ENCODE measurements around the gene SLC27A3.

The SLC27A3 gene

DNA sequence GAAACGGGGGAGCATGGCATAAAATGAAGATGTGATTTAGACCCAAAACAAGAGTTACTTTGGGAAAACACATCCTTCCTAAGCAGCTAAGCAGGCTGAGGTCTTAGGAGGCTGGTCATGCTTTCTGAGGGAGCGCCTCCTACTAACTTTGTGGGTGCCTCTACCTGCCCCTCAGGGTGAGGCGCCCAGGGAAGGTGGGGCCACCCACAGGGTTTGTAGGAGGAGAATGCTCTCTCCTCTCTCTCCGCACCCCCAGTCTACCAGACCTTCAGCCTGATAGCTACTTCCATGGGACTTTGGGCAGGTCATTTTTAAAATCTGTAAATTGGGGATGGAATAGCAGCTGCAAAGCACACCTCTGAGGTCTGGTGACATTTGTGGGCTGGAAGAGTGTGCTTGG lies 23.8 kb downstream of the SLC27A3 start:
- no peak for DNase-seq (ENCODE audit: low read depth in 2 of 2)

DNA sequence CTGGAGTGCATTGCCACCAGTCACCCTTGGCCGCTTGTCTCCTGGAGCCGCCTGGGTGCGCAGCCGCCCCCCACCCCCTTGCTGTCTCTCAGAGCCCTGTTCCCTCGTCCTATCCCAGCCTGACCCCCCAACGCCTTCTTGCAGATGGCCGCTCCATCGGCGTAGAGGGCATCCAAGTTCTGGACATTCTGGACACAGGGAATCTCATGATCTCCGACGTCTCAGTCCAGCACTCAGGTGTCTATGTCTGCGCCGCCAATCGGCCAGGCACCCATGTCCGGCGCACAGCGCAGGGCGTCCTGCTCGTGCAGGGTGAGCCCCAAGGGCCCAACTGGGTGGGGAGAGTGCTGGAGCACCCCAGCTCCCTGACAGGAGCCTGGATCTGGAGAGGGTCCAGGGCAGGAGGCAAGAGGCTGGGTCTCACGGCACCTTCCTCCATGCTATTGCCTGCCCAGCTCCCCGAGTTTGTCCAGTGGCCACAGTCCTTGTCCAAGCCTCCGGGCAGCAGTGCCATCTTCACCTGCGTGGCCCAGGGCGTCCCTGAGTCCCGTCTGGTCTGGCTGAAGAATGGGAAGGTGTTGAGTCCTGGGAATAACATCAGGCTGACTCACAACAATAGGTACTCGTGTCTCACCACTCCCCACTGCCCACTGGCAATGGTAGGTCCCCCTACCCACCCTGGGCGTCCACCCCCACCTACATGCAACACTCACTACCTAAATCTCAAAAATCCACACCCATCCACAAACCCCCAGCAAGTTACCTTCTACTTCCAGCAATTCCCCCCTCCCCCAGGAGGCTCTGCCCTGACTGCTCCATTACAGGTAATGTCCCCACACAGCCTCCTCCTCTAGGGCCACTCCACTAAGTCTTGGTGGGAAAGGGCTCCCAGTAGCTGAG lies 24.6 kb downstream of the SLC27A3 start:
- no peak for DNase-seq (ENCODE audit: low read depth in 2 of 2)

DNA sequence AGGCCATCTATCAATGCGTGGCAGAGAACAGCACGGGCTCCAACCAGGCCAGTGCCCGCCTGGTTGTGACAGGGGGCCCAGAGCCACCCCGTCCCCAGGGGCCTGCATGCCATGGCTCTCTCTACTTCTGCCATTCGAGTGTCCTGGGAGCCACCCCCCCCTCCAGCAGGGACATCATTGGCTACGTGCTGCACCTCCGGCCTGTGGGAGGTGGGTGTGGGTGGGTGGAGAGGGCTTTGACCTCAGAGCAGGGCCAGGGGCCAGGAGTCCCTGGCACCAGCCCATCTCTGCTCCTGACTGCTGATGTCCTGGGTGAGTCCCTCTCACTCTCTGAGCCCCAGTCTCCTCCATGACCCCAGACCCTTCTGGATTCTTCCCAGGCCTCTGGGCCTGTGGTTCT lies 25.3 kb downstream of the SLC27A3 start:
- no peak for DNase-seq (ENCODE audit: low read depth in 2 of 2)

DNA sequence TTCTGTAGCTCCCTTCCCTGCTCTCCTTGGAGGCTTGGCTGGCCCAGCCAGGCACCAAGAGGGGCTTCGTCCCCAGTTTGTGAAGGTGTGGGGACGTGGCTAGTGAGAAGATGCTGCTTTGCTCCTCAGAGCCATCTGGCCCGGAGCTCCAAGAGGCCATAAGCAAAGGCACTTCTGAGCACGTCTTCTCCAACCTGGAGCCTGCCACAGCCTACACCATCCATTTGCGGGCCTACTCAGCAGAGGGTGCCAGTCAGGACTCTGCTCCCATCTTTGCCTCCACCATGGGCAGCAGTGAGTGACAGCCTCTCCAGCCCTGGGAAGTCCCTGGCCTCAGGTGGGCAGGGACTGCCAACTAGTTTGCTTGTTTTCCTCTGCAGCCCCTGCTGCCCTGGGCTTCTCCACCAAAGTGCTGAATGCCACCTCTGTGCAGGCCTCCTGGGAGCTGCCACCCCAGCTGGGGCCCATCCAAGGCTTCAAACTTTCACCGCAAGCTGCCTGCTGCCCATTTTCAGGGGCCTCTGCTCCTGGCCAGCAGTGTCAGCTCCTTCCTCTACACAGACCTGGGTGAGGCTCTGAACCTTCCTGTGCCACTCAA lies 25.9 kb downstream of the SLC27A3 start:
- DNase-seq (ENCODE audit: low read depth in 2 of 2), result no peak

DNA sequence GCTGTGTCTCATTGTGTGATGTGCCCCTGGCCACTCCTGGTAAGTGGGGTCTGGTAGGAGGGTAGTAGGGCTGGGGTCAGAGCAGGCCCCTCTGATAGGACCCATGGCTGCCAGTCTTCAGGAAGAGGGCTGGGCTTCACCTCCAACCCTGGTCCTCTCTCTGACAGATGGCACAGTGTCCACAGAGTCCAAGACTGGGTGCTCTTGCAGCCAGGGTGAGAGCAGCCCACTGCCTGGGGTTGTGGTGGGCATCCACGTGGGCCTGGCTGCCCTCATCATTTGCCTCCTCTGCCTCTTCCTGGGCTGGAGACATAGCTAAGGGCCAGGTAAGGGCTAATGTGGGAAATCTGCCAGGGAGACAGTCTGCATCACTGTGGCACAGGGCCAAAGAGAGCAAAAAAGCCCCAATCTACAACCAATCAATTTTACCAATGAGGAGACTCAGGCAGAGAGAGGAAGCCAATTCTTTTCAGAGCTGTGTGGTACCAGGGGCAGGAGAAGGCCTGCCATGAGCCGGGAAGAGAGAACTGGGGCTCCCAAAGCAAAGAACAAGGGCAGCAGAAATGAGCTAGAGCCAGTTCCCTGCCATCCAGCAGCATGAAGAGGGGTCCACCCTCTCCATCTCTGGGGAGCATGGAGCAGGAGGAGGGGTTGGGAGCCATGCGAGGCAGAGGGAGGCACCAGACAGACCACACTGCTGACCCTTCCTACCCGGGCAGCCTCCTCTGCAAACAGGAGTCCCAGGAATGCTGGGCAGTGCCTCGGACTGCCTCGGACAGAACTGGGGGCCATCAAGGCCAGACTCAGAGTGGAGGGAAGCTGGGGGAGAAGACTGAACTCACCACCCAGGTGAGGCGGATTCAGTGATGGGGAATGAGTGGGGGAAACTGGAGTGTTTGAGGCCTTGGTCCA lies 26.8 kb downstream of the SLC27A3 start:
- no peak for DNase-seq (ENCODE audit: low read depth in 2 of 2)

DNA sequence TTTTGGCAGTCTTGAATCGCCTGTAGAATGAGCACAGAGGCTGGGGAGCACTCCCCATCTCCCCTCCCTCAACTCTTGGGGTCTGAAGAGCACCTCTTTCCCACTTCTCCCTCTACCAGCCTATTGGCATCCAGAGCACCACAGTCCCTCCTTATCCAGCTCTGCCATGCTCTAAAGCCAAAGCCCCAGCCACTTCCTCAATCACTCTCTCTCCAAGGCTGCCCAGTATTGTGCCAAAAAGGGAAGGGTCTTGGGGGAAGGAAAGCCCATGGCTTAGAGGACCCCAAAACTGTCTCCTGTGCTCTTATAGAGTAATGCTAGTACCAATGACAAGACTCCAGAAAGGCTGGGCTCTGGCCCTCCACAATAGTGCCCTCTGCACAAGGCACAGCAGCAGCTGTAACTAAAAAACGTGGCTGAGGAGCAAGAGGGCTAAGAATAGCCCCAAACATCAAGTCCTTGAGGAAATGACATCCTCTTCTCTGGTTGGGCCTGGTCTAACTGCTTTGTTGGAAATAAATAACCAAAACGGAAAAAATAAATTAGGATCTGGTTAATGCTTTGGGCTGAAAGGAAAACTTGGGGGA lies 28.4 kb downstream of the SLC27A3 start:
- DNase-seq (ENCODE audit: low read depth in 2 of 2), result no peak

DNA sequence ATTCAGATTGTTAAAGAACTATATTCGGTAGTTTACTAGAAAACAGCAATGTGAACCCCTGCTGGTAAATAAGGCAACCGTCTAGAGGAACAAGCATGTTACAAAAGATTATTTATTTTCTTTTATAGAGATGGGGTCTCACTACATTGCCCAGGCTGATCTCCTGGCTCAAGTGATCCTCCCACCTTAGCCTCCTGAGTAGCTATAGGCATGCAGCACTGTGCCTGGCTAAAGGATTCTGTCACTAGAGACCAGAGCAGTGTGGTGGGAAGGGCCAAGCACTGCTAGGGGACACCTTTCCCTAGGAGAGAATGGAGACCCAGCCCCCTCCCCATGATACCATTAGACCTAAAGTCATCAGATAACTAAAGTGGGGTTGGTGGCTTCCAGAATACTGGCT lies 28.9 kb downstream of the SLC27A3 start:
- DNase-seq (ENCODE audit: low read depth in 2 of 2), result no peak

DNA sequence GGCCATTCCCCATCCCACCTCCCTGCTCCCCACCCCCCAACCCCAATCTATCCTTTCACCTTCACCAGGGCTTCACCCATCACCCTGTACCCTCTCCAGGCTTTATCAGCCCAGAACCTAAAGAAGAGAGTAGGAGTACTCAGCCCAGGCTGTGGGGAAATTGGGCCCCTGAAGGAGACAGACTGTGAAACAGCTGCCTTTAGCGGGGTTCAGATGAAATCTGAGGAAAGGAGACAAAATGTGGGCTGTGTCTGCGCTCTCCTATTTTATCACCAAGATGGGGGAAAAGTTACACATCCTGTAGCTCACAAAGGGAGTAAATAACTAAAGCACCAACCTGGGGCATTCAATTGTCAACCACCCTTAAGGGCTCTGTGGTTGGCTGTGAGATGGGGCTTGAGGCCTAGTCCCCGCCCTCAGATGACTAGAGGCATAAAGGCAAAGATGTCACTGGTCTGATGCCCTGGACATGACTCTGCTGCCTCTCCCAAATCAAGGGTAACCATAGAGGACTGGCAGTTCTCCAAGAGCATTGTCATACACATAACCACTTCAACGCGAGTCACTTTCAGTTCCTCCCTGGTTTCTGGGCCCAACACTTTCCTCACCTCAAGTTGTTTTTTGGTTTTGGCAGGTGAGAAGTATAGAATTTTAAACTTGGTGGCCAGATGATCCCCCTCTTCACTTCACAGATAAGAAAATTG lies 30.0 kb downstream of the SLC27A3 start:
- peak; percentile 42 to 55 for DNase-seq (ENCODE audit: low read depth in 2 of 2)

DNA sequence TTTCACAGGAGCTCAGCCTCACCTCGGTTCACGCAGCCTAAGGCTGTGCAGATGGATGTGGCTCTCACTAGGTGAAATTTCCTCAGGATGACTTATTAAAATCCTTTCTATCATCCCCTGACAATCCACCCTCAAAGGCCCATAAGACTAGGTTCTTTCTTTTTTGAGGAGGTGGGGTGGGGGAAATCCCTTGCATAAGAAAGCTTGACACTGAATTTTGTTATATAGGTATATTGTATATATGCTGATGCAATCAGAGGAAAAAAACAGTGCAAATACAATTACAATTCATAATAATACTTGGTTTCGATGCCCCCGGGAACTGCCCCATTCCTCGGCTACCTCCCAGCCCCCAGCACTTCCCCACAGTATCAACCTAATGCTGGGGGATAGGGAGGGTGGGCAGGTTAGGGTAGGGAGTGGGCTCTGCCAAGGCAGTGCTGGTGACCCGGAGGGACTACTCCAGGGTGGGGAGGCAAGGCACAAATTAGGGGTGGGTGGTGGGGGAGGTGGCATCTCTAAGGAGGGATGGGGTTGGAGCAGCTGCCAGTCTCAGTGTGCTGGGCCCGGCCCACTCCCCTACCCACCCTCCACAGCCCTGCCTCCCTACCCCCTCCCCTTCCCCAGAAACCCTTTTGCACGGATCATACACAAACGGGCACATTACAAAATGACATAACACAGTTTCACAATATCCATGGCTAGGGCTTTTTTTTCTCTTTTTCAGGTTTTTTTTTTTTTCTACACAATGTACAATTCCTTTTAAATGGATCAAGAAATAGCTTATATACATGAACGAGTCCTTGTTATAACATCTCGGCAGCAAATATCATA lies 30.9 kb downstream of the SLC27A3 start:
- no peak for DNase-seq (ENCODE audit: low read depth in 2 of 2)

DNA sequence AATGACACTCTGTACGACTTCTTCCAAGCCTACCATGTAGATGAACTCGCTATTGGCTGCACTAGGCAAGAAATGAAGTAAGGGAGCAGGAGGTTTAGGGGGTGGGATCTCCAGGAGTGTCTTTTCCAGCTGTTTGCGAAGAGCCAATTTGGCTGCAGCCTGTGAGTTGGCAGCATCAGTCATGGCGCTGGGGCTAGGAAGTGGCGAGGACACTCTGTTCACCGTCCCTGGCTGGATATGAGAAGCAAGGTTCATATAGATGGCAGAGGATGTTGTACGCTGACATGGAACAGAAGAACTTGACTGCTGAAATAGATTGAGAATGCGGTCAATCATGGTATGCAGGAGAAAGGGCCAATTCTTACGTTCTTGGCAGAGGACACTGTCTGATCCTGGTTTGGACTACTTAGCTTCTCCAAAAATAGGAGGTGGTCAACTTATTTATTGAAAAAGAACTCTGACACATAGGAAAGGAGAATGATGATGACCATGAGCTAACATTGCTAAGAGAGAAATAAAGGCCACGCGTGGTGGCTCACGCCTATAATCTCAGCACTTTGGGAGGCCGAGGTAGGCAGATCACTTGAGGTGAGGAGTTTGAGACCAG lies 41.2 kb downstream of the SLC27A3 start:
- DNase-seq (ENCODE audit: low read depth in 2 of 2), result no peak

DNA sequence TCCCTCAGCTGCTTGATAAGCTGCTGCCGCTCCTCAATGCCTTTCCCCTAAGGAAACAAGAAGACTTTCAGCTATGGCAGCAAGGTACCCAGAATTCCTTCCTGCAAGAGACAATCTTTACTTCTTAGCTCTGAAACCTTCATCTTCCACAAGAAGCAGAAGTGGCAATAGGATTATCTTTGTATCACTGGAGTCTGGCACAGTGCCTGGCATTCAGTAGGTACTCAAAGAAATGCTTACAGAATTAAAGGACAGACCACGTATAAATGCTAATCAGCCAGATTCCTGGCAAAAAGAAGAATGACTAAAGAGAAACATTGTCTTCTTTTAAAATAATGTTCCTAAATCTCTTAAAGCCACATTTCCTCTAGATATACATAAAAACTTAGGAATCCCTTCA lies 43.7 kb downstream of the SLC27A3 start:
- no peak for DNase-seq (ENCODE audit: low read depth in 2 of 2)

DNA sequence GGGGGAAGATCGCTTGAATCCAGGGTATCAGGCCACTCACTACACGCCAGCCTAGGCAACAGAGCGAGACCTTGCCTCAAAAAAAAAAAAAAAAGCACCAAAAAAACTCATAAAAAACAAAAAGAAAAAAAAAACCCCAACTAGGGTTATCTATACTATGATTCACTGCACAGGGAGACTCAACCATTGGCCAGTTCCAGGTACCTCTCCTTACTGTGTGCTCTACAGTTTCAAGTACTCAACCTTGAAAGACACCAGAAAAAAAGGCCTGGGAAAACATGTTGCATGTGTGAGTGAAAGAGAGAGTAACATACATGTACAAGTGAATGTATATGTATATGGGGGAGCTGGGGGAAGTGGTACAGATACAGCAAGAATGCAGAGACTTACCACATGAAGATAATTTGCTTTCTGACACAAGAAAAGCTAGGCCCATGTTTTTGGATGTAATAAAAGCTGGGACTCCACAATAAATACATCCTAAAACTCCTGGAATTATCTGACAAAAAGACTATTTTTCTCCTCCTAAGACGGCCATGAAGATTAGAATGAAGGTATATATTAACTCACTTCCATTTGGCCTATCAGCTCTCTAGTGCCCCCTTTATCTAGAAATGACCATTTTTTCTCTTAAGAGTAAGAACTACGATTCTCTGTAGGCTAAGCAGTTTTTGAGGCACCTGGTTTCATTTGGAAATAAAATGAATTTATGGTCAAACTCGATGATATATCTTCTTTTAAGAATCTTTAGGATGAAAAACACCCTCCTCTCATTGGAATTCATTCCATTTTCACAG lies 52.2 kb downstream of the SLC27A3 start:
- DNase-seq (ENCODE audit: low read depth in 2 of 2), result no peak

Measured in activated CD4-positive, alpha-beta T cell treated with anti-CD3 and anti-CD28 coated beads for 24 hours (primary cell).